Suprapubic skin (tissue), 3 donors: ENCODE measurements around the gene RLBP1.

Experiments
- CTCF ChIP-seq, 2 donors: fragments of 200-600 bp in 1 of 2; fragments of 450-650 bp in 1 of 2; sonication (generic) in 1 of 2; IDR thresholded peaks; one replicate each; pipeline ENCODE4 v1.5.1; 2016 to 2019; ENCODE audit warnings: antibody characterized with exemption in 2 of 2, mild to moderate bottlenecking in 1 of 2, moderate library complexity in 1 of 2
- EP300 ChIP-seq: sonication (generic); formaldehyde crosslinking; IDR thresholded peaks from one replicate; pipeline ENCODE4 v1.6.1; 2017; ENCODE audit warnings: antibody characterized with exemption
- POLR2A ChIP-seq, 2 donors: fragments of 450-650 bp; IDR thresholded peaks; one replicate each; pipeline ENCODE4 v1.6.1; 2017; ENCODE audit warnings: antibody characterized with exemption in 2 of 2, mild to moderate bottlenecking in 2 of 2, moderate library complexity in 2 of 2

GRCh38 chr15:89184886-89185526 lies 36.4 kb downstream of the RLBP1 start:
- TF ChIP-seq CTCF (IDR thresholded peaks at IDR 0.05) (no peak), EP300 (no peak), POLR2A (IDR thresholded peaks at IDR 0.05) (no peak)
